Motor neuron (in vitro differentiated cells): ENCODE data around the gene CAPS. TPM values are rescaled to one million over a fixed set of nuclear protein-coding genes. Genes with fewer than 3 reads are reported as not detected.
"Not testable (repeated sequence)": the region's sequence is repeated elsewhere in the genome, so short reads cannot be mapped to it uniquely, and the experiment has no call there.

ENCODE experiments used
- ATAC-seq, 8 experiments: fragments of 200-7000 bp; cut with Tn5 transposase; replicated peaks in 6 of 8; 2 replicates each; pipeline ENCODE4 v1.8.0; 2021; ENCODE audit warnings: mild to moderate bottlenecking in 8 of 8, moderate library complexity in 8 of 8
- H3K27ac ChIP-seq, 2 donors: fragments of 250-450 bp; sonication (Bioruptor Pico); 2 replicates each; pipeline ENCODE4 v1.9.0; 2021; ENCODE audit warnings: antibody characterized with exemption in 2 of 2, mild to moderate bottlenecking in 2 of 2, moderate library complexity in 1 of 2
- H3K4me1 ChIP-seq, 2 donors: fragments of 250-450 bp; sonication (Bioruptor Pico); replicated peaks in 1 of 2; 2 replicates each; pipeline ENCODE4 v1.6.1; 2021; ENCODE audit warnings: antibody characterized with exemption in 2 of 2, mild to moderate bottlenecking in 2 of 2, moderate library complexity in 1 of 2
- H3K4me3 ChIP-seq, 5 donors: fragments of 250-450 bp; sonication (Bioruptor Pico); 2 replicates each; pipeline ENCODE4 v1.9.0; 2021; ENCODE audit warnings: antibody characterized with exemption in 5 of 5, mild to moderate bottlenecking in 5 of 5, moderate library complexity in 4 of 5
- WGBS, 10 experiments: fragments of 450-650 bp; shearing (Covaris generic); methylation state at CpG; one replicate each; pipeline ENCODE4 v1.0.0; 2022; 5-methylcytosine and 5-hydroxymethylcytosine counted together
- in situ Hi-C, 9 experiments: fragments of 400-800 bp; cut with MboI; loops; one replicate each; pipeline ENCODE4 v1.15.0; 2021; ENCODE audit warnings: low sequenced_read_pairs in 9 of 9, low pct_unique_long_range_greater_than_20kb in 2 of 9; ENCODE audit not compliant: unreplicated experiment in 9 of 9
- total RNA-seq, 8 experiments: library from RNA; unstranded; fragments of 300-600 nt; gene quantifications; 2 replicates each; pipeline versions ENCODE4 v1.2.3 to v1.2.4, GENCODE V29; 2022

The CAPS gene
- total RNA-seq, 8 experiments from 2014 or later, result 3.1 to 62.5 (median 8.0) TPM

DNA sequence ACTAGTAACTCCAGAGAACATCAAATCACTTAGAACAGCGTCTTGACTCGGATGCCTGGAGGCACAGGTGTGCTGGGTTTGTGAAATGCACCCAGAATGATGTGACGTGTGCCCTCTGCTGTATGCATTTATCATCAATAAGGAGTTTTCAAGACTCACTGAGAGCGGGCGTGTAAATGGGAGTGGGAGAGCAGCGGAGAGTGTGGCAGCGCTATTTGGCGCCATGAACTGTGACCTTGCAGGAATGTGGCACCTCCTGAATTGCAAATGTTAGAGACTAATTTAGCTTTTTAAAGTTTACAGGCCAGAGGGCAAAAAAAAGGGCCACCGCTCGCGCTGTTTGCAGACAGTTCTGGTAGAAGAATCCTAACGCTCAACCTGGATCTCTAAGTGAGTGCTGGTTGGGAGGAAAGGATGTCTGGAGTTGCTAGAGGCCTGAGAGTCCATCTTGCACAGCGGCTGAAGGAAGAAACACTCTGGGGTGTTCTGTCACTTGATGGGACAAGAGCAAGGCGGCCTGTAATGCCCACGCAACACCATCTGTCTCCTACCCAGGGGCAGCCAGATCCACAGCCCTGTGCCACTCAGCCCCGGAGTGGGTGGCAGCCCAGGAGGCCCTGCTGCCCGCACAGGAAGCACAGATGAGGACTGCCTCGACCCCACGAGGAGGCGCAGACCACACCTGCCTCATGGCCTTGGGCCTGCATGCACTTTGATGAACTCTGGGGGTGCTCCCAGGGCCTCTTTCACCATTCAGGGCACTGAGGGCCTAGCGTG is 44.2 kb downstream of the CAPS start:
- peak in 1 of 8 experiments; percentile 33 for ATAC-seq
- in situ Hi-C loops, result no loop called here
- no peak overlapping the region for H3K4me3 ChIP-seq
- WGBS, 10 experiments, result 4 to 93% (median 69%) methylated on average over 2 to 18 of the region's 21 CpGs; no CpG with 5 or more reads in 1 of the 10 experiments
- no peak overlapping the region for H3K27ac ChIP-seq
- H3K4me1 ChIP-seq, result peaks cover 69 to 71% of the 10 kb centered on the region in 2 donors

DNA sequence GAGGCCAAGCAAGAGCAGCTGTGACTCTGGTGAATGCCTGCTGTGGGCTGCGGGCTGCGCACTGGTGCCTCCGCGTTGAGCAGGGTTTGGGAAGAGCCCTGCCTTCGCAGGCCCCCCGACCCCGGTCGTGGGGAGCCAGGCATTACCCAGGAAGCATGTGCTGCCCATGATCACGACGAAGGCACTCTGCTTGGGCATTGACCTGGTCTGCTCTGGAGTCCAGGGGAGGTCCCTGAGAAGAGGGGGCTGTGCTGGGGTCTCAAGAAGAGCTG is 44.7 kb downstream of the CAPS start:
- in situ Hi-C loops, result no loop called here
- H3K4me1 ChIP-seq, result peaks cover 63 to 66% of the 10 kb centered on the region in 2 donors
- no peak overlapping the region for H3K27ac ChIP-seq
- ATAC-seq, result no peak
- H3K4me3 ChIP-seq, result no peak overlapping the region
- WGBS, 10 experiments, result 80 to 100% (median 85%) methylated on average over 4 to 8 of the region's 10 CpGs; no CpG with 5 or more reads in 7 of the 10 experiments

DNA sequence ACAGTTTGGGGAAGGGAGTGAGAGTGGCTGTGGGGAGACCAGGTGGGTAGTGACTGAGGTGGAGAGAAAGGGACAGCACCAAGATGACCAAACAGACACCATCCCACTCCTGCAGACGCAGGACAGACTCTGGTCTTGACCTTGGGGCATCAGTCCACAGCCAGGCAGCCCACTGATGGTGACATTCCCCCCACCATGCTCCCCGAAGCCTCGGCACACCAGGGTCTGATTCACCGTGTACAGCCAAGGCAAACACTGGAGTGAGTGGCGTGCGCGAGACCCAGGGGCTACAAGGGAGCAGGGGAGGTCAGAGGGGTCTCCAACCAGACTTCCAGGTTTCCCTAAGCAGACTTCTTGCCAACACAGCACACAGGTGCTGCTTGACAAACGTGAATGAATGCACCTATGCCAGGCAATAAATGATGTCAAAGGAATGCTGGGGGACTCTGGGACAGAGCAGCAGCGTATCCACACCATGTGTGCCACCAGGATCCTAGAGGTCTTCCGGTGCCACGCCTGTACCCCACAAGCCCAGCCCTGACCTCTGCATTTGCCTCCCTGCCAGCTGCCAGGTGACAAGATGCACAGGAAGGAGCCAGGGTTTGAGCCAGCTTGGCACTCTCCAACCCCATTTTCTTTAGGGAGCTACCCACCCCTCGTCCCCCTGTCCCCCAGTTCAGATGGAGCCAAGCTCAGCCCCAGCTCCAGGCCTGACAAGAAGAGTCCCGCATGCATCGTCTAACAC is 45.4 kb downstream of the CAPS start:
- no peak for ATAC-seq
- H3K4me1 ChIP-seq, result peaks cover 57 to 59% of the 10 kb centered on the region in 2 donors
- in situ Hi-C loops, result no loop called here
- peak overlapping the region in 1 of 2 donors; percentile 62 for H3K27ac ChIP-seq
- H3K4me3 ChIP-seq, result no peak overlapping the region
- WGBS, 10 experiments, result 60 to 95% (median 80%) methylated on average over 1 to 10 of the region's 14 CpGs; no CpG with 5 or more reads in 5 of the 10 experiments

DNA sequence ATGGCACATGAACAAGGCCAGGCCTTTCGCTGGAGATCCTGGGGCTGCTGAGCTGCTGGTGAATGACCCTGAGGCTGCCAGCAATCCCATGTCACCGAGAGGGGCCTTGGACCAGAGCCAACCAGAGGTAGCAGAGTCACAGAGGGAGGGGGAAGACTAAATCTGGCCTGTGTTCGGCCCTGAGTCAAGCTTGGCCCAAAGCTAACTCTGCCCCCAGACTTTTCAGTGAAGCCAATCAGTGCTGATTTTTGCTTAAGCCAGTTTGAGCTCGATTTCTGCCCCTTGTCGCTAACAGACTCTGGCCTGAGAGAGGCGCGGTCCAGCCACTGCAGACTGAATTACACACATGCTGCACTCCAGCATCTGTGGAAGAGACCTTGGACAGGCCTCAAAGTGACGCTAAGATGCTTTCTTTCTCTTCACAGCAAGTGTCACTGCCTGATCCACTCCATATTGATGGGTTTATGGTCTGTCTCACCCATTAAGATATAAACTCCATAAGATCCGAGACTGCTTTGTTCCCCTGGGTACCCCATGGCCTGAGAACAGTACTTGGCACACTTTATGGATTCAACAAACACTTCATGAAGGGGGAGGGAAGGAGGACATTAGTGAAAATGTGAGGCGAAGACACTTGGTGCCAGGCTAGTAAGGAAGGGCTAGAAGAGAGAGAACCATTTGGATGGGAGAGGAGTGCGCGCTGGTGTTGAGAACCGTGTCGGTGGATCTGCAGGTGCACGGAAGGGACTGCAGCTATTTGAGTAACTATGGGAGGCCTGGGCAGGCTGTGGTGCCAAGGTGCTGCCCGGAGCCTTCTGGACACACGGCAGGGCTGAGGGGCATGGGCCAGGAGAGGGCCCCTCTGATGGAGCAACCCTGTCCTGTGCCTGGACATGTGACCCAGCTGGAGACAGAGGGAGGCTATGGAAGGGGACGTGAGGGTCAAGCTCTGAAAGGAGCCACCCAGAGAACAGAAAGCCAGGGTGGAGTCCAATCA is 46.2 kb downstream of the CAPS start:
- H3K27ac ChIP-seq, result peak overlapping the region; percentile 48 to 62
- peaks cover 48 to 50% of the 10 kb centered on the region in 2 donors for H3K4me1 ChIP-seq
- no peak overlapping the region for H3K4me3 ChIP-seq
- in situ Hi-C loops, result no loop called here
- peak in 7 of 8 experiments; percentile 5 to 55 (median 34) for ATAC-seq
- 24 to 95% (median 74%) methylated on average over 2 to 12 of the region's 18 CpGs for WGBS, 10 experiments

DNA sequence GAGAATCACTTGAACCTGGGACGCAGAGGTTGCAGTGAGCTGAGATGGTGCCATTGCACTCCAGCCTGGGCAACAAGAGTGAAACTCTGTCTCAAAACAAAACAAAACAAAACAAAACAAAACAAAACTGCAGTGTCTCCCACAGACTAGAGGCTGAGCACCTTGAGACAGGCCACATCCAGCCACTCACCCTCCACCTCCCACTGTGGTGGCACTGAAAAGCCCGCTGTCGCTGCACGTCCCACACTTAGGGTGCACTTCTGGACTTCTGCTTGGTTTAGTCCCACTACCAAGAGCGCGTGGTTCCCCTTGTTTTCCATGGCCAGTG is 47.6 kb downstream of the CAPS start:
- WGBS, 10 experiments, result 60 to 100% (median 92%) methylated on average over 1 to 2 of the region's 6 CpGs; no CpG with 5 or more reads in 5 of the 10 experiments
- H3K4me1 ChIP-seq, result peaks cover 52% of the 10 kb centered on the region in 2 donors
- in situ Hi-C loops, ATAC-seq, H3K4me3 ChIP-seq: not testable (repeated sequence)
- peak overlapping the region in 1 of 2 donors; percentile 62 for H3K27ac ChIP-seq

DNA sequence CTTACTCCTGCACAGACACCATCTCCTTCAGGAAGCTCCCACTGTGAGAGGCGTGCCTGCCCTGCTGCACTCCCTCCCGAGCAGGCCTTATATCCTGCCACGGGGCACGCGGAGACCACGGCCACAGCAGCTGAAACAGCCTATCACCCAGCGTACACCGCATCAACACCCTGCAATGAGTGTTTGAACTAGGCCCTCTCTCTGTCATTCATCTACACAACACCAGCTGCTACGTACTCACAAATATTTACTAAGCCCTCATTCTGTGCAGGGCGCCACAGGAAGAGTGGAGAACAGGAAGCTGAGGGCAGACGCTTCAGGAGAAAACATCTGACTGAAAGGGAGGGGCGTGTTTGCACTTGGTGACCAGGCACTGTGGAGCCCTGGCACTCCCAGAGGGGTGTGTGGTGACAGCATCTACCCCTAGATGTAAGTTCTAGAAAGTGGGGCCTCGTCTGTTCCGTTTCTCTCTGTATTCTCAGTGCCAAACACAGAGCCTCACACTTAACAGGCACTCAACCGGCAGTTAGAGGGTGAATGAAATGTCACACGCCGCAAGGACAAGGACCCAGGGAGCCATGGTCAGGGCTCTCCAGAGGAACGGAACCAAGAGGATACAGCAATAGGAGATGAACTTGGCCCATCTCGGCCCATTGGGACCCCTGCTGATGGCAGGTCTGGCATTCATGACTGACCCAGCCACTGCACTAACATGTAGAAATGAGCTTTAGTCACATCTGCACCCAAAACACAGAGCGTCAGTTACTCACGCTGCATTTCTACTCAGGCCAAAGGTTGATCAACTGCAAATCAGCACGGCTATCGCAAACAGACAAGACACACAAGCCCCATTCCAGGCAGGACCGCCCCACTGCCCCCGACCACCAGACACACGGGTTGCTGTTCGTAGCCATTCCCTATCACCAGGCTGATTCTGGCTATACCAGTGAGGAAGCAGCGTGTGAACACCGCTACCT is 48.2 kb downstream of the CAPS start:
- Histone ChIP-seq H3K27ac (peak overlapping the region in 1 of 2 donors; percentile 62), H3K4me1 (peaks cover 54 to 57% of the 10 kb centered on the region in 2 donors), H3K4me3 (no peak overlapping the region)
- in situ Hi-C loops, result no loop called here
- WGBS, 10 experiments, result 39 to 94% (median 62%) methylated on average over 1 to 19 of the region's 29 CpGs; no CpG with 5 or more reads in 4 of the 10 experiments
- peak; percentile 25 to 87 (median 76) for ATAC-seq

DNA sequence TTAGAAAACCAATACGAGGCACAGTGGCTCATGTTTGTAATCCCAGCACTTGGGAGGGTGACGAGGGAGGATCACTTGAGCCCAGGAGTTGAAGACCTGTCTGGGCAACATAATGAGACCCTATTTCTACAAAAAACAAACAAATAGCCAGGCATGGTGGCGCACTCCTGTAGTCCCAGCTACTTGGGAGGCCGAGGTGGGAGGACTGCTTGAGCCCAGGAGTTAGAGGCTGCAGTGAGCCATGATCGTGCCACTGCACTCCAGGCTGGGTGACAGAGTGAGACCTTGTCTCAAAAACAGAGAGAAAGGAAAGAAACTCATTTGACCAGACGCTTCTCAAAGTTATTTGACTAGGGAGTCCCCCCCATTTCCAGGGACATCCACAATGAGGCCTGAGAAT is 49.2 kb downstream of the CAPS start:
- ATAC-seq, H3K27ac ChIP-seq, in situ Hi-C loops, H3K4me3 ChIP-seq: not testable (repeated sequence)
- WGBS, 10 experiments, result 83 to 100% (median 95%) methylated on average over 1 to 6 of the region's 6 CpGs; no CpG with 5 or more reads in 4 of the 10 experiments
- peaks cover 51 to 63% of the 10 kb centered on the region in 2 donors for H3K4me1 ChIP-seq

DNA sequence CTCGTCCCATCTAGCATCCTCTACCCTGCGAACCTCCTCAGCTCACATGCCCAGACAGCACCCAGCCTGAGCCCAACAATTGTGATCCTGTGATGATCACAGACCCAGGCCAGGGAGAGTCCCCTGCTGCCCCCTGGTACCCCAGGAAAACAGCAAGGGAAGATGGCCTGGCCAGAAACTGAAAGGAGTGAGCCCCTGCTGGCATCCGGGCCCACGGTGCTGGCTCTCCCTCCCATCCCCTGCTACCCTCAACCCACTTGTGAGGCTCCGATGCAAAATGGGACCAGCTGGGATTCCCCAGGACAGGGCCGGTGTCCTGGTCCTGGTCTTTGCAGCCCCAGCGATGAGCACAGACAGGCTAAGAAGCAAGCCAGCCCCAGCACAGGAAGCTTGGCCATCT is 49.8 kb downstream of the CAPS start:
- Histone ChIP-seq H3K4me1 (peaks cover 51 to 66% of the 10 kb centered on the region in 2 donors), H3K4me3 (no peak overlapping the region), H3K27ac (no peak overlapping the region)
- 90 to 100% (median 100%) methylated on average over 1 to 3 of the region's 7 CpGs; no CpG with 5 or more reads in 6 of the 10 experiments for WGBS, 10 experiments
- in situ Hi-C loops, result no loop called here
- no peak for ATAC-seq

DNA sequence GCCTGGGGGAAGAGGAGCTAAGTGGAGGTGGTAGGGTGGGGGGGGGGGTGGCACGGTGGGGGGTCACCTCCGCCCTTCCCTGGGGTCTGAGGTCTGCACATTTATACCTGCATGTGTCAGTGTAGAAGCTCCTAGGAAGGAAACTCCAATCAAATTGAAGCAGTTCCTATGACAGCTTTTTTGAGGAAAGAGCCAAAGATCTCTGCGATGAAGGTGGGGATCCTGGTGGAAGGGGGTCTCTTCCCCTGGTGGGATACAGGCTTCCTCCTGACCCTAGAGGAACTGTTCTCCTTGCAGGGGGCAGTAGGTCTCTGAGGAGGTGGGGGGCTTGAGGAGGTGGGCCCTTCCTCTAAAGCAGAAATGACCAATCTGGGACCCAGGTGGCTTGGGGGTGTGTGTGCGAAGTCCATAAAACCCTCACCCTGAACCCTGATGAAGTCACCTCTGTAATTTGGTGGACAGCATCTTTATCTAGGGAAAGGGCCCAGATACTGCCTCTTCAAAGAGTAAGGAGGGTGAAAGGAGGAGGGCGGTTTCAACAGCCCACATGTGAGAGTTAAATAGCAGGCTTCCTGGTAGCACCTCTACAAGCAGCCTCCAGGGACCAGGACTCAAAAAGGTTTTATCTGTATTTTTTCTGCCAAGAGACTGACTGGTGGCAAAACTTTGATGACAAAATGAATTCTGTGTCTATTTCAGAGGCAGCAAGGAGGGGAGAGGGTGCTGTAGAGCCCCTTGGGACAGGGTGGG is 50.9 kb downstream of the CAPS start:
- in situ Hi-C loops, result no loop called here
- H3K4me1 ChIP-seq, result peaks cover 48 to 70% of the 10 kb centered on the region in 2 donors
- WGBS, 10 experiments, result 92 to 100% methylated on average over 1 to 2 of the region's 5 CpGs; no CpG with 5 or more reads in 8 of the 10 experiments

More for the DNA sequence above, 50.9 kb downstream of the CAPS start:
- no peak for ATAC-seq
- Histone ChIP-seq H3K4me3 (no peak overlapping the region), H3K27ac (no peak overlapping the region)
